GDM1 (cell line): ENCODE measurements around the gene IL15RA.

Experiments used
- DNase-seq: peaks from one replicate; lab custom pipeline; 2025; lab: John Stamatoyannopoulos, UW

The IL15RA gene, protein sequence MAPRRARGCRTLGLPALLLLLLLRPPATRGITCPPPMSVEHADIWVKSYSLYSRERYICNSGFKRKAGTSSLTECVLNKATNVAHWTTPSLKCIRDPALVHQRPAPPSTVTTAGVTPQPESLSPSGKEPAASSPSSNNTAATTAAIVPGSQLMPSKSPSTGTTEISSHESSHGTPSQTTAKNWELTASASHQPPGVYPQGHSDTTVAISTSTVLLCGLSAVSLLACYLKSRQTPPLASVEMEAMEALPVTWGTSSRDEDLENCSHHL

DNA sequence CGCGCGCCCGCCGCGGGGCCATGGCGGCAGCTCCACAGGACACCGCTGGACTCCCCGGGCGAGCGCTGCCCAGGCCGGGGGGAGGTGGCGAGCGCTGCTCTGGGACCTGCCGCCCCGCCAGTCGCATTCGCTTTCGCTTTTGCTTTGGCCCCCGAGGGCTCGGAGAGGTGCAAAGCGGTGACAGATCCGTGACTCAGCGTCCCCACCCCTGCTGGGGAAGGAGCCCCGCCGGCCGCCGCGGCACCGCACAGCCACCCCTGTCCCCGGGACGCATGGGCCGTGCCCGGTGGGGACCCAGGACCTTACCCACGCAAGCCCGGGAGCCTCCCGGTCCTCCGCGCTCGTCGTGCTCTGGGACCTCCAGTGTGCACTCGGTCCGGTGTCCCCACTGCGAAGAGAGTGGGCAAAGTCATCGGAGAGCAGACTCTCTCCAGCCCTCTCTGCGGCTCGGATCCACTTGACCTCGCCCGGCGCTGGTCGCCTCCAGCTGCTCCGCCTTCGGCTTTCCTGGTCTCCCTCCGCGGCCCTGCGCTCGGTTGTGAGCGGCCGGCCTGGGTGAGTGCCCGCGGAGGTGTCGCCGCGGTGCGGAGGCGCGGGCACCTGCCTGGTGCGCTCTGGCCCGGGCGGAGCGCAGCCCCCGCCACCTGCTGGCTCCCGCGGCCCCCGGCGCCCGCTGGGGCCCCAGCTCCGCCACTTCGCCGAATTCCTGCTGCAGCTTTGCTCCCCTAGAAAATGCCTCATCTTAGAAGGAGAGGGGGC, at the start of gene IL15RA:
IL15RA (minus strand) TSS at position 73 of the 759 bp plus-strand sequence; CDS start at position 22, 51 bp downstream.
- peak; percentile 57 for DNase-seq

DNA sequence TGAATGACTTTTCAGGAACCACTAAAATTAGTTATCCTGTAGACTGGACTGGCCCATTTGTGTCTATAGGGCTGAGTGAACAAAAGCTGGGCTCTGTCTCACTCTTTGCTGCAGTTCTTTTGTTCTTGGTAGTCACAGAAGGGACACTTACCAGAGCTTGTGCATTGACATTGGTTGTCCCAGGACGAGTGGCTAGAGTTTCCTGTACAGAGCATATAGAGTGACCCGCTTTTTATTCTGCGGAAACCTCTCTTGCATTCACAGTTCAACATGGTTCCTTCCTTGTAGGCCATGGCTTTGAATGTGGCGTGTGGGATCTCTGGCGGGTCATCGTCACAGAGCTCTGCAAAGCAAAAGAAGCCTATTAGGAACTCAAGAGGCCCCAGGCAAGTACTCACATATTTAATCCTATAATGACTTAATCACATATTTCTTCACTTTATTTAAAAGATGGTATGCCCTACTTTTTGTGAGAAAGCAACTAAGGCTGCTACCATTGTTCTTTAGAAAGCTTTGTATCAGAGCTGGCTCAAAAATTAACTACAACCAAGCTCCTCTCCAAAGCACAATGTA, 48.4 kb upstream of the IL15RA start:
- DNase-seq, result no peak

DNA sequence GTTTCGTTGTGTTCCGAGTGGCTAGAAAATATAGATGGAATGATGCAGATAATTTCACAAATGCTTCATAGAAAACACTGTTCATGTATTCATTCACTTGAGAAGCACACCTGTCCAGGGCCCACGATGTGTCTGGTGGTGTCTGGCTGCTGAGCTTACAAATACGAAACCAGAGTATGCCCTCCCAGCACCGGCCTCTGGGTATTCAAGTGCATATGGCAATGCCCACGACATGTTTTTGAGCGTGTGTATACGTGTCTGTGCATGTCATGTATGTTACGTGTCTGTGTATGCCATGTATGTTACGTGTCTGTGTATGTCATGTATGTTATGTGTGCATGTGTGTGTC, 47.0 kb upstream of the IL15RA start:
- no peak for DNase-seq

DNA sequence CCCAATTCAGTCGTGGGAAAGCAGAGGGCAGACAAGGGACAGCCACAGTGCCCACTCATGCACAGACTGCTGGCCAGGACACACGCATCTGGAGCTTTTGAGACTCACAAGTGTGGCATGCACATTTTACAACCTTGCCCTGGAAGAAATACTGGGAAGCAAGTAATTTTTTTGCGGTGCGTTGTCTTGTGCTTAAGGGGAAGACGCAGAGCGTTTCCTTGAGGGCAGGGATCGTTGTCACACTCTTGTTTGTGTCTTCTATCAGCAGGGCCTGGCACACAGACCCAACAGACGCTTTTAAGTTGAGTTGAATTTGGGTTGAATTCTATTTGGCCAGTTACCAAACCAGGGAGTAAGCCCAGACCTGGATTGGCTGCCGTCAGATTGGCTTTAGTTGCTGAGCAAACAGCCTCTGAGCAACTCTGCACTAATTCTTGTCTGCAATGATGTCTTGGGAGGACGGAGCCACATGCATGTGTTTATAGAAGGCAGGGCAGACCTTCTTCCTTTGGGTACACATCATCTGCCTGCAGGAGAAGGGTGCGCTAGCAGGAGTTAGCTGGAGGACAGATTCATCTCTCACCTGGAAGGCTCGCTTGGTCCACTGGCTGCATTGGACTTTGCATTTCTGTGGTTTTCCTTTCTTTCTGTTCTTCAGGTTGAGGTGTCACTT, 46.5 kb upstream of the IL15RA start:
- DNase-seq, result no peak

DNA sequence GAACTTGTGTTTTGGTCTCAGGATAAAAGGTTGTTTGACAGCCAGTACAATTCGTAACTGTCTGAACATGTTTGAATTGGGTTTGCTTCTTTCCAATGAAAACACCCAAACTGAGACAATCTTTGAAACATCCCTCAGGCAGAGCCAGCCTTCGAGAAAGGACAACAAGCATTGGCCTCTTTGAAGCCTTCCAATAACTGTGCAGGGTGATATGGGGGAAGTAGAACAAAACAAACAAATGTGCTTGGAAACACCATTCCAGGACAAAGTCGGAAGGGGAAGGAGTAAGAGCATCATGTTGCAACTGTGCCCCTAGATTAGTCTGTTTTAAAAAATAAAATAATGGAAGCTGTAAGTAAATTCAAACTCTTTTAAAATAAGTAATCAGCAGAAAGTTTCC, 45.3 kb upstream of the IL15RA start:
- DNase-seq, result no peak

DNA sequence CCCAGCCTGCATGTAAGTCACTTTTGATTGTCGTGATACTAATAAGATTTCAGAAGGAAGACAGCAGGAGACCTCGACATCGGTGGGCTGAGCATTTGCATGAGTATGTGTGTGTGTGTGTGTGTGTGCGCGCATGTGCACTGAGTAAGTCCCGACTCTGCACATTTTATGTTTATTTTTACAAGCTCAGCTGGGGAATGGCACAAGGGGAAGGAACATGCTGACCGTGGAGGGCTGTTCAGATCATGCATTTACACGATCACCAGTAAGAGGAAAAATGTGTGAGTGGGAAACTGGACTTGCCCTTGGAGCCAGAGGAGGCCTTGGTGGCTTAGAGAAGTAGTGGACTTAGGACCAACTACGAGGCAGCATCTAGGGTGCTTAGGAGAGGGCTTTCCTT, 43.5 kb upstream of the IL15RA start:
- no peak for DNase-seq

DNA sequence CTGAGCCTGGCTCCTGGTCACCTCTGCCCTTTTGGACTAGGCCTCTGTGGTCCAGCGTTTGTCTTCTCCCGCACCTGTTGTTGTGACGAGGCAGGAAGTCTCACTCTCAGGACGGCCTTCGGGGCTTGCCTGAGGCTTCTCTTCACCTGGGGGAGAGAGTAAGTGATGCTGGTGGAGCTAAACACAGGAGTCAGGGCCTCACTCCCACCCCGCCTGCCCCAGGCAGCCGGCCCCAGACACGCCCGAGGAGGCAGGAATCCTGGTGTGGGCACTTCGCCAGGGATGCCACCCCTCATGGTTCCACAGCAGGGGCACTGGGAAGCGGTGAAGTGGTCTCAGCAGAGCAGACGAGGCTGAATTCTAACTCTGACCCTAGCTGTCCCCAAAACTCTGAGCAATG, 42.5 kb upstream of the IL15RA start:
- DNase-seq, result no peak

DNA sequence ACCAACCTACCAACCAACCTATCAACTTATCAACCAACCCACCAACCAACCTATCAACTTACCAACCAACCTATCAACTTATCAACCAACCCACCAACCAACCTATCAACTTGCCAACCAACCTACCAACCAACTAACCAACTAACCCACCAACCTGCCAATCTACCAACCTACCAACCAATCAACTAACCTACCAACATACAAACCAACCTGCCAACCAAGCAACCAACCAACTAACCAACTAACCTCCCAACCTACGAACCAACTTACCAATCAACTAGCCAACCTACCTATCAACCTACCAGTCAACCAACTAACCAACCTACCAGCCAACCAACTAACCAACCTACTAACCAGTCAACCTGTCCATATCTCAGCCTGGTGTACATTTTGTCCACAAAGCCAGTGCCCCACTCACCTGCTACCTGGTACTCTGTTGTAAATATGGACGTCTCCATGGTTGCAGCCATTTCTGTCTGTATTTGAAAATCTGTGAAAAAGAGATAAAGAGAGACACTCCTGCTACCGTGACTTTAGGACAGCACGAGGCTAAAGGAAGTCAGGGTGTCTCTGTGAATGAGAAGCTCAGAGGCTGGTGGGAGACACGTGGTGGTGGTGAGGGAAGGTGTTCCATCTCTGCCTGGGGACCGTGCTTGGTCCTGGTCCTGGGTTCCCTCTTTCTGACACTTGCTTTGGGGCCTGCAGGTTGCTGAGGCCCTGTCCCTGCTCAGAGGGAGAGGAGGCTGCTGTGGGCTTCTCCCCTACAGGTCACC, 41.9 kb upstream of the IL15RA start:
- DNase-seq, result no peak

DNA sequence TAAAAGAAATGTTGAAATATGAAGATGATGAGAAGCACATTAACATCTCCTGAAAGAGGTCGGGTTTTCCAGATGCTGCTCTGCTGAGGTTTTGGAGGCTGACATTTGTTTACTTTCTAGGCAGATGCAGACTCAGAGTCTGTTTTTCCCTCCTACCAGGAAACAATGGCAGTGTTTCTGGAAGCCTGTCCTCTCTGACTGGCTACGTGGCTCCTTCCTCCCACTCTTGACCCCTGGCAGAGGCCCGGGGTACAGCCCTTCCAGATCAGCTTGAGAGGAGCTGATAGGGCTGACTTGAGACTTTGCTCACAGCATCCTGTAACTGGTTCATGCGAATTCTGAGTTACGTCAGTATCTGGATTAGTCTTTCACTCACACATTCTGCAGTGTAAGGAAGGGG, 41.1 kb upstream of the IL15RA start:
- DNase-seq, result no peak

DNA sequence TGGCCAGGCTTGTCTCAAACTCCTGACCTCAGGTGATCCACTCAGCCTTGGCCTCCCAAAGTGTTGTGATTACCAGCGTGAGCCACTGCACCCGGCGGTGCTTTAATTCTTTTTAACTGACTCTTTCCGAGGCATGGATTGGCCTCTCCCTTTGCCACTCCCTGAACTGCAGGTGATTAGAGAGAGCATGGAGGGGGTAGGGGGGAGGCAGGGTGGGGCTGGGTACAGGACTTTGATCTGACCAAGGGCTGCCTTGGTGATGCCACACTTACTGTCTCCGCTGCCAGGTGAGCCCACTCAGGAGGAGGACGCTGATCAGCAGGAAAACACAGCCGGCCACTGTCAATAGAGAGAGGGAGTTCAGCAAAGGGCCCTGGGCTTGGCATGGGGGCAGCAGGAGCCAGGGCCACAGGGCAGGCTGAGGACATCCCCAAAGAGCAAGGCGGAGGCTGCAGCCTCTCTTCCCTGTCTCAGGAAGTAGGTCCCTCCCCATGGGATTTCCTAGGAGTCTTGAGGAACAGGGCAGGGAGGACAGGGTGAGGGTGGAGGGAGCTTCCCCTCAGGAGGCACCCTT, 40.5 kb upstream of the IL15RA start:
- DNase-seq, result no peak

DNA sequence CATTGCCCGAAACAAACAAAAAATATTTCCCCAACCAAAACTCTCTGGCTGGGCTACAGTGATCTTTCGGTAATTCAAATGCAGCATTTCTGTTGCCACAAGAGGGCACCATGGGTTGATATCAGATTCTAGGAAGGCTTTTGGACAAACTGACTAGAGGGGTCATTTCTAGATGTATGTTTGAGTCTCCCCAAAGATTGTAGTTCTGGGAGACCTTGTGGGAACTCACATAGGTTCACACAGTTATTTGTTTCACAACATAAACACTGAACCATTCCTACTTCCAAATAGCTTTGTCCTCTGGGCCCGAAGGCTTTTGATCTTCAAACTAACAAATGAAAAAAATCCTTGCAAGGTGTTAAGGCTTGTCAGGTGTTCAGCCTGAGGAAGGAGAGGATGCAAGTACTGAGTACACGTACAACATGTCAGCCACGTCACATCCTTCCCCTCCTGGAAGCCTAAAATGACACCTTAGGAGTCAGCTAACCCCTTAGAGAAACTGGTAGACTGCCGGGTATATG, 37.0 kb upstream of the IL15RA start:
- peak; percentile 20 for DNase-seq

DNA sequence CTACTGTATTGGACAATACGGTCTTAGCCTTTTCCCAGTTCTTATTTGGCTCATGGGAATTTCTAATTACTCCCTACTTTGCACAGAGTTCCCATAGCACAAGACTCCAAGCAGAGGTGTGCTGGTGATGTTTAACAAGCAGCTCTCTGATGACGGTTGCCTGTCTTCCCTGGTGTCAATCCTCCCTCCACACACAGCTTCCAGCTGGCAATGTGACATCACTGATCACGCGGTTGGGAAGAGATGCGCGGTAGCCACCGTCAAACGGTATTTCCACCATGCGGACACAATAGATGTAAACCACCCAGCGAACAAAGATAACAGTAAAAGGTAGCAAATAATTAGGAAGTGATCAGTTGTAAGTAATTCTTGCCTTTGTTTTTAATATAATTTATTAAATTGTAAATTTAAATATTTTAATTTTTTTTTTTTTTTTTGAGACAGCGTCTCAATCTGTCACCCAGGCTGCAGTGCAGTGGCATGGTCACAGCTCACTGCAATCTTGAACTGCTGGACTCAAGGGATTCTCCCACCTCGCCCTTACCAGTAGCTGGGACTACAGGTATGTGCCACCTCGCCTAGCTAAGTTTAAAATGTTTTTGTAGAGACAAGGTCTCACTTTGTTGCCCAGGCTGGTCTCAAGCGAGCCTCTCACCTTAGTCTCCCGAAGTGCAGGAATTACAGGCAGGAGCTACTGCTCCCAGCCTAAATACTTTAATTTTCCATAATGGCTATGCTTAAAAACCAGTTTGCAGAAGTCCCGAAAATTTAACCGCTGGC, 36.3 kb upstream of the IL15RA start:
- DNase-seq, result no peak

DNA sequence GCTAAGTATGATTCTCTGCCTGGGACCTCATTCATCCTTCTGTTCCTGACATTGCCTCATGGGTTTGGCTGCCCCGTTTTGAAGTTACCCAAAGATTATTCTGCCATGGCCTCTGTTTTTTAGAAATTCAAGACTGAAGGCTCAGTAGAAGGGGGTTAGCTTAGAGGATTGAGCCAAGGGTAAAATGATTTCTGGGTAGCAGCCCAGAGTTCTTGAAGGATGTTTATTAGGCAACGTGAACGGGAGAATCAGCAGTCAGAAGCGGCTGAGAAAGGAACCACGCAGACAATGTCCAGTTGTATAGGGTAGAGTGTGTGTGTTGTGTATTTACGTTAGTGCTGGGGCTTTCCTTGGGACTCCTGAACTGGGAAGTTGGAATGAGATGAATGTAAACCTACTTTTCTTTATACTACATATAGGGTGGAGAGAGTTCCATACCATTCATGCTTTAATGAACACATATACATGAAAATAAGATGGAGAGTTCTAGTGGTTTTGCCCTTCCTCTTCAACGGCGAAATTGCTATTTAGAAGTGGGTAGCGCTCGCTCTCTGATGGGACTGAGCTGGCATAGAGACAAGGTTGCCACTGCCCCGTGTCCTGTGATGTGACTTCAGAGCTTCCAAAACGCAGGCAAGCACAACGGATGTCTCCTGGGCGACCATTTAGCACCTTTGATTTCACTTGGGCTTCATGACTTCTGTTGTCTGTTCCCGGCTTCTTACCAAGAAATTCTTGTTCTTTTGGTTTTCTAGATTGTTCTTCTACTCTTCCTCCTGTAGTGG, 35.0 kb upstream of the IL15RA start:
- DNase-seq, result no peak

DNA sequence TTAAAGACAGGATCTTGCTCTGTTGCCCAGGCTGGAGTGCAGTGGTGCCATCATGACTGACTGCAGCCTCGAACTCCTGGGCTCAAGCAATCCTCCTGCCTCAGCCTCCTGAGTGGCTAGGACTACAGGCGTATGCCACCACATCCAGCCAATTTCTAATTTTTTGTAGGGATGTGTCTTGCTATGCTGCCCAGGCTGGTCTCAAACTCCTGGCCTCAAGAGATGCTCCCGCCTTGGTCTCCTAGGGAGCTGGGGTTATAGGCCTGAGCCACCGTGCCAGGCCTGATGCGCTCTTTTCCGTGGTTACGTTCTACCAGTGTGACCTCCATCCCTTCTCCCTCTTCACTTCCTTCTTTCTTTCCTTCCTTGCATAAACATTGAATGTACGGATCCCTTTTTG, 34.2 kb upstream of the IL15RA start:
- no peak for DNase-seq

DNA sequence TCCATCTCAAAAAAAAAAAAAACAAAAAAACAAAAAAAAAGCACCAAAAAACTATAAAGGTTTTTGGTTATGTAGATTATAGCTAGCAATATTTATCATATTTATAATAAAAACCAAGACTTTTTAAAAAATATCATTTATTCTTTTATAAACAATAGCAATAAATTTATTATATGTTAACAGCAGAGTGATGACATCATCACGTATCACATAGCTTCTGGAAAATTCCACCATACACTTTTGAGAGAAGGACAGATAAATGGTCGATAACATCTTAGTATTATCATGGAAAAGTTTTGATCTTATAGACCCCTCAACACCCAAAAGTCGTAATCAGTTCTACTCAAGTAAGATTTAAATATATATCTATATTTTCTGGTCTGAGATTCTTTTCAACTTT, 33.2 kb upstream of the IL15RA start:
- DNase-seq, result no peak

DNA sequence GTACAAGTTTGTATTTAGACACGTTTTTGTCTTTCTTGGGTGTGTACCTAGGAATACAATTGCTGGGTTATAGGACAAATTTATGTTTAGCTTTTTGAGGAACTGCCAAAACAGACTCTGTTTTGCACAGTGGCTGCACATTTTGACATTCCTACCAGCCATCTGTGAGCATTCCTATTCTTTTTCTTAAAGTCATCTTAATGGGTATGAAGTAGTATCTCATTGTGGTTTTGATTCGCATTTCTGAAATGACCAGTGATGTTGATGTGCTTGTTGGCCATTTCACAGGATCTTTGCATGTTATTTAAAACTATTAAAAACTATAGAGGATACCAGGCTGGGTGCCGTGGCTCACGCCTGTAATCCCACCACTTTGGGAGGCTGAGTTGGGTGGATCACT, 32.6 kb upstream of the IL15RA start:
- DNase-seq, result no peak

DNA sequence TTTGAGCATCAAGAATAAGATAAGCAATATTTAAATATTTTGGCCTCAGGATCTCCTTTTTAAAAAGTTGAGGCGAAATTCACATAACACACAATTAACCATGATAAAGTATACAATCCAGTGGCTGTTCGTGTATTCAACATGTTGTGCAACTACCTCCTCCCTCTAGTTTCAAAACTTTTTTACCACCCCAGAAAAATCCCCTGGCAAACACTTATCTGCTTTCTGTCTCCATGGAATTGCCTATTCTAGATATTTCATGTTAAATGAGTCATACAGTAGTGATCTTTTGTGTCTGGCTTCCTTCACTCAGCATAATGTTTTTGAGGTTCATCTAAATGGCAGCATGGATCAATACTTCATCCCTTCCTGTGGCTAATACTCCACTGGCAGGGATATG, 31.8 kb upstream of the IL15RA start:
- DNase-seq, result no peak

DNA sequence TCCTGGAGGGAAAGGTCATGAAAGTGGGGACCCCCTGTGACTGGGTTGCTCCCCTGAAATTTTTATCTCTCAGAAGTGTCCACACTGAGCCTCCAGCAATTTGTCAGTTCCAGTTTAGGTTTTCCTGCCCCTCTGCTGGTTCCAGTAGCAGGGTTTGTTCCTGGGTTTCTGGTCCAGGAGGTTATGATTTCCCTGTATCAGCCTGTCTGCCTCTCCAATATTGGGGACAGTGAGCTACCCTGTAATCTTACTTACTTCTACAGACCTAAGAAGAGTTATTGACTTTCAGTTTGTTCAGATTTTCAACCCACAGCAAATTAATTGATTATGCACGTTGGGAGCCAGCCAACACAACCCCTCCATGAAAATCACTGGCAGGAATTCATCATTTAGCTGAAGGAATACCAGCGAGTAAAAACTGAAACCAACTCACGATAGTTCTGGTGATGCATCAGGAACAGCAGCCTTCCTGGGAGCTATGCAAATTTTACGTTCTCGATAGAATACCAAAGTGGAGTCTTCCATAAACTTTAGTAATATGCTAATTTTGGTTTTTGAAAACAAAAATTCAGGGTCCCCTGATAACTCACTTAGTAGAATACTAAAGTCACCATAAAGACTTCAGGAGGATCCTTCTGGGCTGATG, 31.3 kb upstream of the IL15RA start:
- no peak for DNase-seq

DNA sequence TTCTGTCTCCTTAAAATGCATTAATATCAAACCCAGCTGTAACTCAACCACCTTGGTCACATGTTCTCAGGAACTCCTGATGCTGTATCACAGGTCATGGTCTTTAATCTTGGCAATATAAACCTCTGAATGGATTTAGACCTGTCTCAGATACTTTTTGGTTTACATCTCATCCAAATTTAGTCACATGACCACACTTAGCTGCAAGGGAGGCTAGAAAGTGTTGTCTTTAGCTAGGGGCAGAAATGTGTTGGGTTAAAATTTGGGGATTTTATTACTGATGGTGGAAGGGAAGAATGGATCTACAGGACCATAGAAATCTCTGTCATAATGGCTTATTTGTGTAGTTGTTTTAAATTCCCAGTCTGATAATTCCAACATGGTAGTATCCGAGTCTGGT, 29.6 kb upstream of the IL15RA start:
- no peak for DNase-seq
